Measurements from ENCODE around the gene OBP2A.
"Not testable (repeated sequence)": the region's sequence is repeated elsewhere in the genome, so short reads cannot be mapped to it uniquely, and the experiment has no call there.

OBP2A gene

DNA sequence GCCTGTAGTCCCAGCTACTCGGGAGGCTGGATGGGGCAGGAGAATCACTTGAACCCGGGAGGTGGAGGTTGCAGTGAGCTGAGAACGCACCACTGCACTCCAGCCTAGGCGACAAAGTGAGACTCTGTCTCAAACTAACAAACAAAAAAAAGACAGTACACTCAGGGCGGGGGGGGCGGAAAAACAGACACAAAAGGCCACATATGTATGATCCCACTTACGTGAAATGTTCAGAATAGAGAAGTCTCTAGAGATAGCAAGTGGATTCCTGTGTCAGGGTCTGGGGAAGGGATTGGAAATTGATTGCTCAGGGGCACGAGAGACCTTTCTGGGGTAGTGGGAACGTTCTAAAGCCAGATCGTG, 33.7 kb upstream of the OBP2A start:
- no peak for FAIRE-seq

DNA sequence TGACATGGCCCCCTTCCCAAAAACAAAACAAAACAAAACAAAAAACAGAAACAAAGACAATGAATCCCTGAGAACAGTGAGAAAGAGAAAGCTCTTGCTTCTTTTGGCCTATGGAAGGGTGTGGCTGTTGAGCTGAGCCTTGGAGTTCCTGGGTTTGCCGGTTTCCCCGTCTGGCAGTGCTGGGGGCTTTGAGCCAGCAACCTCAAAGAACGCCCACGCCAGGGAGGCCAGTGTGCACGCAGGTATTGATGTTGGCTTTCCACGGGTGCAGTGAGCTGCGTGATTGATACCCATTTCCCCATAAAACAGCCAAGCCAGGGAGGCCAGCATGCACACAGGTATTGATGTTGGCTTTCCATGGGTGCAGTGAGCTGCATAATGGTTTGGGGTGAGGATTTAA, 33.0 kb upstream of the OBP2A start:
- FAIRE-seq, result no peak

DNA sequence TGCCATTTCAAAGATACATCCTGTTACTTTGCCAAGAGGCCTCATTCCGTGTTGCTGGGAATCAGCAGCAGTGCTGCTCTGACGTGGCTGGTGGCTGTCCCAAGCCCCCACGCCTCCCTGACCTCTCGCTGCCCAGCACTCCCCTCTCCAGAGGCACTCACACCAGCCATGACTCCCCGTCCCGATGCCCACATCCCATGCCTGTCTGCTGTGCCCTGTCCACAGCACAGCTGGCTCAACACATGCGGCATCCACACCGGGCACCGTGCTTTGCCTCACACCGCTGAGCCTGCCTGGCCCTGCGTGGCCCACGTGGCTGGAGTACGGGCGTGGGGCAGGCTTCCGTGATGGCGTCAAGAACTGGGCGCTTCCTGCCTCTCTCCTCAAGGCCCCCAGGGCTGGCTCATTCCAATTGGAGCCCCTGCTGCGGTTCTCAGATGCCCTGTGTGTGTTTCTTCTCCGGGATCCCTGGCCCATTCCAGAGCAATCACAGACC, 32.5 kb upstream of the OBP2A start:
- FAIRE-seq, result no peak

DNA sequence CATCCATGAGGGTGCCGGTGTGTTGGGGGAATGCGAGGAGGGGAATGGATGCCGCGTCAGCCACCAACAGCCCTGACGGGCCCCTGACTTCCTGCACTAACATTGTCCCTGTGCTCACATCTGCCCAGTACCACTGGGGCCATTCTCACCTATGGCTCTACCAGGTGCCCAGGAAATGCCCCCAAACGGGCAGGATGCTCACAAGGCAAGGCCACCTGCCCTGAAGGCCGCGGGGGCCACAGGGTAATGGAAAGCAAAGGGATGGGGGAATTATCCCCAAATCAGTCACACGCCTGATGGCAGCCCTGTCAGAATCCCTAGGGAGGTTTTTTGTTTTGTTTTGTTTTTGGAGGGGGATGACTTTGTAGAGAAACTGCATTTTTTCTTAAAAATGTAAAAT, 32.0 kb upstream of the OBP2A start:
- FAIRE-seq, result not testable (repeated sequence)

DNA sequence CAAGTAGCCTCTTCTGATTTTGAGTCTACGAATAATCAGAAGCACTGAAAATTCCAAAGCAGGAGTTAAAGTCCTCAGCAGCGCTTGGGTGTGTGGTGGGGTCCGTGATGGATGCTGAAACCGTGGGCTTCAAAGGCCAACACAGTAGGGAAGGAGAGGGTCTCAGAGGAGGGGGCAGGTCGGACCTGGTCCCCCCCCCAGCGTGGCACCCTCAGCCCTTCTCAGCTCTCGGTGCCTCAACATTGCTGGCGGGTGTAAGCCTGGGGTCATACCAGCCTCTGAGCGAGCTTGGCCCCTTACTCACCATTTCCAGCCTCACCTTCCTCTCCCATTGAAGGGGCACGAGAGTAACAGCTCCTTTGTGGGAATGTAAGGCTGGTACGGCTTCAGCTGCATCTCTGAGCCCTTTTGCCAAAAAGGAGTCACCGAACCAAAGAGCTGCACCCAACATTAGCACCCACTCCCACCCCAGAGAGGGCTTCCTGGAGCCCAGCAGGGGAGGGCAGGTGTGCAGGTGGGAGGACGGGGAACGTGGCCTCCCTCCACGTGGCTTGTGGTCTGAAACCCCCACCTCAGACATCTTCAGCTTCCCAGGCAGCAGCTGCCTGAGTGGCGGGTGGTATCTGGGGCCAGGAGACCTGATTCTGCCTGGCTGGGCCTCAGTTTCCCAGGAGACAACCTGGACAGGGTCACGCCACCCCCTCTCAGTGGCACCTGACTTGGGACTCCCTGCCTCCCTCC, 31.4 kb upstream of the OBP2A start:
- no peak for FAIRE-seq

DNA sequence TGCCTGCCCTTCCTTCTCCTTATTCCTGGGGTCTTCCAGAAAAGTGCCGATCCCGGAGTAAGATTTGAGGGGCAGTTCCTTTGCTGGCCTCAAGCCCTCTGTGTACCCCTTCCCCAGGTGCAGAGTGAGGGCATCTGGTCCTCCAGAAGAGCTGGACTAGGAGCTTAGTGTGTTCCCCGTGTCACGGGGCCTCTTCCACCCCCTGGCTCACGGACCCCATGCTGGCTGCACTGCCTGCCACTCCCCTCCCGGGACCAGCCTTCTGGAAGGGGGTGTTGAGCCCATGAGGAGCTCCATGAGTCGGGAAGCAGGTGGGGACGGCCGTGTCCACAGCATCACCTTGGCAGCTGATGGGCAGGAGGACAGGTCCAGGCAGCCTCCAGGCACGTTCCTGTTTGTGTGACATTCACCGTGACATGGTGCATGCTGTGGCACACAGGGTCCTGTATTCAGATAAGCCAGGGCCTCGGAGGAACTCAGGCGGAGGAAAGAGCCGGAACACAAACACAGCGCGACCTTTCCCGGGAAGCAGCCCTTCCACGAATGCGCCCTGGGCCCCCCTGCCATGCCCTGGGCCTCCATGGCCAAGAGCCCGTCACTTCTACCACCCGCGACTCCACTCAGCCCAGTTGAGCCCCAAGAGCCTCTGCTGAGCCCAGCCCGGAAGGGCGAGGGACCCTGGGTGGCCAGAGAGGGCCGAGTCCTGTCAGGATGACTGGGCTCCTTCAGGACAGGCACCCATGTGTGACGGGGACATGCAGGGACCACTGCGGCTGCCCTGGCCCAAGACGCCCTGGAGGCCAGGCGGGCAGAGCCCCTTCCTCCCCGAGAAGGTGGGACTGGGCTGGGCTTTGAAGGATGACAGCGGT, 30.6 kb upstream of the OBP2A start:
- FAIRE-seq, result no peak

DNA sequence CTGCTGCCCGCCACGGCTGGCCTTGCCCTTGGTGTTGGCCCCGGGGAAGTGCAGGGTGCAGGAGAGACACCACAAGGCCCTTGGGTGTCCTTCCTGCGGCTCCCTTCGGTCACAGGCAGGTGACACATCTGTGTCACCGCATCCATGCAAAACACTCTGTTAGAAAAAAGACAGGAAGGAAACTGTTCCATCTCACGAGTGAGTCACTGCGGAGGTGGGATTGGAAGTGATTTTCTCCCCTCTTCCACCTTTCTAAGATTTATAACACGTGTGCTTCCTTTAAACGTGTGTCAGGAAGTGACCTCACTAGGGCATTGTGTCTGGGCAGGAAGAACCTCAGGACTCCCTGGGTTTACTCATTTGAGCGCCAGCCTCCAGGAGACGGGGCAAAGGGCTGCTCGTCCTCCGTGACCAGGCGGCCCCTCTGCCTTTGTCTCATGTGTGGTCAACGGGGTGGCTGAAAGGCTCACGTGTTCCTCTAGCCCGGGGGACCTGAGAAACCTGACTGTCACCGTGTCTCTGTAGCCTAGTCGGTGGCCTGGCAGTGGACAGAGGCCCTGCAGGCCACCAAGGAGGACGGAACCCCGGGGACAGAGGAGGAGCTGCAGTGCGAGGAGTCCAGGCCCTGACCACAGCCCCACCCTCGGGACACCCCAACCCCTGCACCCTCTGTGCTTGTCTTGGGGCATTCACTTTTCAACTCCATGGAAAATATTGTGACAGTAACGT, 29.6 kb upstream of the OBP2A start:
- no peak for FAIRE-seq

DNA sequence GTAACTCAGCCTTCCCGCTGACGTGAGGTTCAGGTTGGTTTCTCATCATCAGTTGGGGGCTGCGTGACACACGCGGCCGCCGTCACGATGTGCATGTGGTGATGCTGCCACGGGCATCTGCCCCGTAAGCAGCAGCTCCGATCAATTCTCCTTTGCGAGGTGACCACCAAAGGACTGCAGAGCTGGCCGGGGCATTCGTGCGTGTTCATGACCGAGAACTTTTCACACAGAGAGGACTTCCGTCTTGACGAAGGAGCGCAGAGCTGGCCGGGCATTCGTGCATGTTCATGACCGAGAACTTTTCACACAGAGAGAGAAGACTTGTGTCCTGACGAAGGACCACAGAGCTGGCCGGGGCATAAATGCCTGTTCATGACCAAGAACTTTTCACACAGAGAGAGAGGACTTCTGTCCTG, 28.5 kb upstream of the OBP2A start:
- no peak for FAIRE-seq

DNA sequence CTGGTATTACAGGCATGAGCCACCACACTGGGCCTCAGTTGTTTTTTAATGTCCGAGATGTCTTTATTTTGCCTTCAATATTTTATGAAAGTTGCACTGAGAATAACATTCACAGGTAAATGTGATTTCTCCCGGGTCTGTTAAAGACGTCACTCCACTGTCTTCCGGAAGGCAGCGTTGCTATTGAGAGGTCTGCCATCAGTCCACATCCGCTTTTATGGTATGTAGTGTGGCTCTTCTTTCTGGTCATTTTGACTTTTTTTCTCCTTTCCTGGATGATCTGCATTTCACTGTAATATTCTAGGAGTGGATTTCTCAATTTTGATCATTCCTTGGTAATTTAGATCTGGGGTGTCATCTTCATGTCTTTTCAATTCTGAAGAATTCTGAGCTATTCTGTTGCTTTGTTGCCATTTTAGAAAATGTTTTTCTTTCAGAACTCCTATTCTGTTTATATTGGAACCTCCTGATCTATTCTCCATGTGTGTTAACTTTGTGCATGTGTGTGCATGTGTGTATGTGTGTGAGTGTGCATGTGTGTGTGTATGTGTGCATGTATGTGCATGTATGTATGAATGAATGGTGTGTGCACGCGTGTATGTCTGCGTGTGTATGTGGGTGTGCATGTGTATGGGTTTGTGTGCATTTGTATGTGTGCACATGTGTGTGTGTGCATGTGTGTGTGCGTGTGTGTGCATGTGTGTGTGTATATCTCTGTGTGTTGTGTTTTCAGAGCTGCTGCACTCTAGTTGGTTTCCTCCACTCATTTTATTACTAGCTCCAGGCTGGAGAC, 26.6 kb upstream of the OBP2A start:
- FAIRE-seq, result no peak

DNA sequence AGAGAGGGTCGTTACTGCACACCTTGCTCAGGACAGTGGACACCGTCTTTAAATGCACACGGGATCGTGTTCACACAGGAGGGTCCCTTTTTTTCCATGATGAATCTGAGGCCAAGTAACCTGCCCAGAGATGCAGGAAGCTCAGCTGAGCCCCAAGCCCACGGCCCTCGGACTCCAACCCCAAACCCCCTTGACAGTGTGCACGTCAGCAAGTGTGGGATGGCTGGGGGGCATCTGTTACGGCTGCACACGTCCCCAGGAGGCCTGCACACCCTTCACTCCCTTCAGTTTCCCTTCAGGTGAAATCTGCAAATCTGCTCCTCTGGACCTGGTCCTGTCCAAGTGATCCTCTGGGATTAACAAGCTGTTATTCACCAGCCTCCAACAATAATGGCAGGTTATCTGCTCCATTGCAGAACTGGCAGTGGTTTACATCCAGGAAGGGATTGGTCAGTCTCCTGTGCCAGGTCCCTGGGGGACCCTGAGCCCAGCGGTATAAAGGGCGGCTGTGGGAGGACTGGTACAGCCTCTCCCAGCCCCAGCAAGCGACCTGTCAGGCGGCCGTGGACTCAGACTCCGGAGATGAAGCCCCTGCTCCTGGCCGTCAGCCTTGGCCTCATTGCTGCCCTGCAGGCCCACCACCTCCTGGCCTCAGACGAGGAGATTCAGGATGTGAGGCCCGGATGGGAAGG, 24.9 kb upstream of the OBP2A start, which contains the start of gene LCN1:
Gene LCN1 (plus strand): TSS at position 525 of the 692 bp plus-strand sequence. CDS start 58 bp downstream, at position 583.
- no peak for FAIRE-seq

DNA sequence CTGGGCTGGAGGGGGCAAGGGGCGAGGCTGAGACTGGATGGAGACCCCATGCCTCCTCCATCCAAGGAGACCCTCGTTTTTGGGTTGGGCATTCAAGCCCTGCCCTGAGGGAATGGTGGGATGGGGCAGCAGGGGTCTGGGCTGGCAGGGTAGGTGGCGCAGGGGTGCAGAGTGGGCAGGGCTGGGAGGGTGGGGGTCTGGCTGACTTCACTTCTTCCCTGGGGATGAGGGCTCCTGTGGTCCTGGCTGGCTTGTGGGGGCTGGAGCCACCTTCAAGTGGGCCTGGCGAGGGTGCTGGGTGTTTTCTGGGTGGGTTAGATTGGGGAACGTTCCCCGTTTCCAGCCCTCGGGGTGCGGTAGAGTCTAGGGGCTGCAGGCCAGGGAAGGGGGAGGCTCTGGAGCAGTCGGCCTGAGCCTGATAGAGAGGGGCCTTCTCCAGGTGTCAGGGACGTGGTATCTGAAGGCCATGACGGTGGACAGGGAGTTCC, 24.3 kb upstream of the OBP2A start:
- no peak for FAIRE-seq

DNA sequence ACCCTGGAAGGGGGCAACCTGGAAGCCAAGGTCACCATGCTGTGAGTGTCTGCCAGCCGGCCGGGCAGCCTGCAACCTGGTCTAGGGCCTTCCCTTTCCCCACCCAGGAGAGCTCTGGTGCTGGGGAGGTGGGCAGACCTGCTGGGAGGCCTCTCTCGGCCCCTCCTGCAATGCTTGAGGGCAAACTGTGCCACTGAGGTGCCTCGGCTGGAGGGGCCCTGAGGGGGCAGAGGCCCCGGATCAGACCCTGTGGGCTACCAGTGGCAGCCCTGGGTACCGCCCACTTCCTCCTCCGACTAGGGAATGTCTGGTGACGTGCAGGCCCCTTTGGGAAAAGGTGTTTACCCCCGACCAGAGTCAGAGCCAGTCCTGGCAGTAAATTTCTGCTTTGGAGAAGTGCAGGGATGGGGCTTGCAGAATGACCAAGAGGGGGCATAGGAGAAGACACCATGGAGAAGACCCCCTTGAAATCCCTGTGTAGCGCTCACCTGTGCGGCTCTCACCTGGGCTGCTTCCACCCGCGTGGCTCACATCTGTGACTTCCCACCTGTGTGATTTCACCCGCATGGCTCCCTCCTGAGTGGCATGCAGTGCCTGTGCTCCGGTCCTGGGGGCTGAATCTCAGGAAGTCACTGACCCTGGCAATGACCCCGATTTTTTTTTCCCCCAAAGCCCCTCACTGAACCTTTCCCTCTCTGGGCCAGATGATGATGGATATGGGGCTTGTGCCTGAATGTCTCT, 23.6 kb upstream of the OBP2A start:
- no peak for FAIRE-seq

DNA sequence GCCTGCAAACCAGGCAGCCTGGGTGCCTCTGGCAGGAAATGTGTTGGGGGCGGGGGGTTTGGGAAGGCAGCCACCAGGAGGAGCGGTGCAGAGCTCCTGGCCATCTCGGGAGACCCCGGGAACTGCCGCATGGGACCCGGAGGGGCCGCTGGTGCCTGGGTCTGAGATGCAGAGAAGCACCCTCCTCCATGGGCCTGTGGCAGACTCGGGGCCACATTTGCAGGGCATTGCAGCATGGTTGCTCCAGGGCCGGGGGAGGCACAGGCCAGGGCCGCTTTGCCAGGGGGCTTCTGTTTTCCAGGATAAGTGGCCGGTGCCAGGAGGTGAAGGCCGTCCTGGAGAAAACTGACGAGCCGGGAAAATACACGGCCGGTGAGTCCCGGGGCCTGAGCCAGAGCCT, 23.0 kb upstream of the OBP2A start:
- FAIRE-seq, result no peak

DNA sequence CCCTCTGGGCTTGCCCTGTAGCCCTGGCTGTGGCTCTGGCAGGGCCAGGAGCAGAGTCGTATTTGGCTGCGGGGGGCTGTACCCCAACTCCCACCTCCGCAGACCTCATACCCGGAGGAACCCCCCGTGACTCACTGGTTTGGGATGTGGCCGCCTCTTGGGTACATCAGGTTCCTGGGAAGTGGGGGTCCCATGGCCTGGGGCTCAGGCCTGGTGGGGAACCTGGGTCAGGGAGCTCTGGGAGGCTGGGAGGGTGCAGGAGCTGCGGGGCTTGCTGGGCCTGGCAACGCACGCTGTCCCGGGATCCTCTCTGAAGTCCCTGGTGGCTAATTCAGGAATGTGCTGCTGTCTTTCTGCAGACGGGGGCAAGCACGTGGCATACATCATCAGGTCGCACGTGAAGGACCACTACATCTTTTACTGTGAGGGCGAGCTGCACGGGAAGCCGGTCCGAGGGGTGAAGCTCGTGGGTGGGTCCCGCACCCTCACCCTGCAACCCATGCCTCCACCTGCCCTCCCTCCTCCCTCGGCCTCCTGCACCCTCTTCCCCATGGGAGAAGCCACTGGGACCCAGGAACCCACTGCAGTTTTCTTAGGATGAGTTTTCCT, 22.3 kb upstream of the OBP2A start:
- no peak for FAIRE-seq

DNA sequence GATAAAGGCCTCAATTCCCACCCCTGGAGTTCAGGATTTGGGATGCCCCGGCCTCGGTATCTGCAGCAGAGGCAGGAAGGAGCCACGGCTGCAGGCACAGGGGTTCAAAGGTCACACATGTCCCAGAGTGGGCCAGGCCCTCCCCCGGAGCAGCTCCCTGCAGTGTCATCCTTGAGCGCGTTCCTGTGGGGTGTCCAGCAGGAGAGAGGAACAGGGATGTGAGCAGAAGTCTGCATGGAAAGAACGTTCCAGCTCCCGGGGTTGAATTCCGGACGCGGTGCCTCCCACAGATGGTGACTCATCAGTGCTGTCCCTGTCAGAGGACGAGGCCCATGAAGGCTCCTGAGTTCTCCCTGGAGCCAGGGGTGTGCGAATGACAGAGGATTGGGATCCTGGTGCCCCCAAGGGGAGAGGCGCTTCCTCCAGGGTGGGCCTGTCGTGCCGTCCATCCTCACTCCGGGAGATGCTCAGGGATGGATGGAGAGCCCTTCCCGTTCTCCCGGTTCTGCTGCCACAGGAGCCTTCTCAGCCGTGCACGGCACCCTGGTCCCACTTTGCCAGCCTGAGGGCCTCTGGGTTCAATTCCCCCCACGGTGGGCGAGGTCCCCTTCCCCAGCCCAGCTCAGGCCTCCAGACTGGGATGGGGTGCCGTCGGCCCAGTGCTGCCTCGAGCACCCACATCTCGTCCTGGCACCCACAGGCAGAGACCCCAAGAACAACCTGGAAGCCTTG, 21.6 kb upstream of the OBP2A start:
- FAIRE-seq, result no peak

DNA sequence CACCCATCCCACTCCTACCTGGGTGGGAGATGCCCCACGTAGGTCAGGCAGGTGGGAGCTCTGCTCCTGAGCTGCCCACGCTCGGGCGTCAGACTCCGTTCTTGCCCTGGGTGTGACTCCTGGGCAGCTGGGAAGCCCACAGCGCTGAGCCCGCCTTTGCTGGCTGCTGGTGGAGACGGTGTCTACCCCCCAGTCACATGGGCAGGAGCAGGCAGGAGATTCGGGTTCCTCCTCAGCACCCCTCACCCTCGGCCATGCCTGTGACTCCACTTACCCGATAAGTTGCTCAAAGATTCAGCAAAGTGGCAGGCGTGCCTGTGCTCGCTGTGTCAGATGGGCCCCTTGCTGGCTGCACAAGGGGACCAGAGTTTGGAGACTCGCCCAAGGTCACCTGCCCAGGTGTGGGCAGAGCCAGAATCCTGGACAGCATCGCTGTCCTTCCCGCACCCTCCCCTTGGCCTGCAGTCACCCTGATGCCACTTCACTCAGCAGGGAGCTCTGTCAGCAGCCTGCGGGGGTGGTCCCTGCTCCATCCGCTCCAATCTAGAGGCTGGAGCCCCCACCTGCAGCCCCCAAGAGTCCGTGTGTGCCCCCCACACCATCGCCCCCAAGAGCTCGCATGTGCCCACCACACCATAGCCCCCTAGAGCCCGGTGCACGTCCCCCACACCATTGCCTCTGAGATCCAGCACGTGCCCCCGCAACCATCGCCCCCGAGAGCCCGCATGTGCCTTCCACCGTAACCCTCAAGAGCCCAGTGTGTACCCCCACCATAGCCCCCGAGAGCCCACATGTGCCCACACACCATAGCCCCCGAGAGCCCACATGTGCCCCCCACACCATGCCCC, 20.5 kb upstream of the OBP2A start:
- FAIRE-seq, result no peak

DNA sequence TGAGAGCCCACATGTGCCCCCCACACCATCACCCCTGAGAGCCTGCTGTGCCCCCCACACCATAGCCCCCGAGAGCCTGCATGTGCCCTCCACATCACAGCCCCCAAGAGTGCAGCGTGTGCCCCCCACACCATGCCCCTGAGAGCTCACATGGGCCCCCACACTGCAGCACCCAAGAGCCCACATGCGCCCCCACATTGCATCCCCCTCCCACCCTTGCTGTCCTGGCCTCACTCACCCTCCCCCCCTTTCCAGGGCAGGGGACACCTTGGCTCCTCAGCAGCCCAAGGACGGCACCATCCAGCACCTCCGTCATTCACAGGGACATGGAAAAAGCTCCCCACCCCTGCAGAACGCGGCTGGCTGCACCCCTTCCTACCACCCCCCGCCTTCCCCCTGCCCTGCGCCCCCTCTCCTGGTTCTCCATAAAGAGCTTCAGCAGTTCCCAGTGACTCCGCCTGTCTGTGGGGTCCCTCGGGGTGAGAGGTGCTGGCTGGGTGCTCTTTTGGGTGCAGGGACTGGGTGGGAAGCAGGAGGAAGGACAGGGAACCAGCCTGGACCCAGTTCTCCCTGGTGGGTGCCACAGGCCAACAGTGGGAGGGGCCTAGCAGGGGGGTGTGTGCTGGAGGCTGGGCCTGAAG, 19.7 kb upstream of the OBP2A start:
- FAIRE-seq, result no peak

Measured in islet of Langerhans (tissue), 1 donor.